Caco-2 (cell line): ENCODE results near the gene REC8. TPM values are rescaled to one million over a fixed set of nuclear protein-coding genes. Genes with fewer than 3 reads are reported as not detected.

Experiments used
- BruUV-seq: library from RNA; stranded (reverse); fragments of 400-500 nt; replicated peaks from 2 replicates; lab custom pipeline; 2021; lab: Mats Ljungman, UMichigan
- CTCF ChIA-PET: fragments of 300-600 bp; sonication (Branson Sonifier 250); formaldehyde crosslinking; loops from one replicate; lab custom pipeline; 2022; ENCODE audit warnings: antibody characterized with exemption; lab: Charles Lee
- POLR2A ChIA-PET: fragments of 300-600 bp; sonication (Branson Sonifier 250); formaldehyde crosslinking; loops from one replicate; lab custom pipeline; 2022; ENCODE audit warnings: antibody characterized with exemption; lab: Charles Lee
- DNase-seq, 2 experiments: peaks; one replicate each; pipeline versions ENCODE4 v3.0.0 to v3.0.0-alpha.2; 2020 to 2022
- H3K27me3 ChIP-seq: replicated peaks from 2 replicates; pipeline ENCODE4 v1.6.0; 2011; ENCODE audit warnings: low read length; ENCODE audit not compliant: control insufficient read depth, insufficient read depth
- H3K36me3 ChIP-seq: 2 replicates; pipeline ENCODE4 v1.5.1; 2011; ENCODE audit warnings: low read length; ENCODE audit not compliant: control insufficient read depth, insufficient read depth
- H3K4me1 ChIP-seq: fragments of 250-450 bp; sonication (Bioruptor Pico); 2 replicates; pipeline ENCODE4 v1.5.1; 2020; ENCODE audit warnings: mild to moderate bottlenecking
- H3K4me3 ChIP-seq: 2 replicates; pipeline ENCODE4 v1.5.1; 2011; ENCODE audit warnings: low read depth, mild to moderate bottlenecking, control low read depth, low read length
- H3K9me3 ChIP-seq: fragments of 250-450 bp; sonication (Bioruptor Pico); 2 replicates; pipeline ENCODE4 v1.5.1; 2020; ENCODE audit warnings: mild to moderate bottlenecking, moderate library complexity
- H3K27ac Mint-ChIP-seq: one replicate; pipeline ENCODE4 v1.8.0; 2022; ENCODE audit warnings: mixed read lengths; ENCODE audit not compliant: unreplicated experiment
- H3K27me3 Mint-ChIP-seq: one replicate; pipeline ENCODE4 v1.8.0; 2022; ENCODE audit warnings: mixed read lengths; ENCODE audit not compliant: insufficient read depth, unreplicated experiment
- H3K36me3 Mint-ChIP-seq: one replicate; pipeline ENCODE4 v1.8.0; 2022; ENCODE audit warnings: mild to moderate bottlenecking, mixed read lengths; ENCODE audit not compliant: insufficient read depth, unreplicated experiment
- H3K4me1 Mint-ChIP-seq: one replicate; pipeline ENCODE4 v1.8.0; 2022; ENCODE audit warnings: low read depth, mixed read lengths; ENCODE audit not compliant: unreplicated experiment
- H3K4me3 Mint-ChIP-seq: one replicate; pipeline ENCODE4 v1.8.0; 2022; ENCODE audit warnings: mild to moderate bottlenecking, moderate library complexity, mixed read lengths; ENCODE audit not compliant: unreplicated experiment
- H3K9me3 Mint-ChIP-seq: one replicate; pipeline ENCODE4 v1.8.0; 2022; ENCODE audit warnings: mixed read lengths; ENCODE audit not compliant: unreplicated experiment
- CTCF ChIP-seq, 2 experiments: fragments of 200-600 bp in 1 of 2; IDR thresholded peaks; 1 replicate in 1 of 2; 2 replicates in 1 of 2; pipeline versions ENCODE4 v1.5.1 to v1.8.0; 2011 to 2022; ENCODE audit warnings: antibody characterized with exemption in 1 of 2, control low read depth in 1 of 2, inconsistent platforms in 1 of 2, low read depth in 1 of 2, low read length in 1 of 2, mild to moderate bottlenecking in 1 of 2, moderate library complexity in 1 of 2; ENCODE audit not compliant: insufficient read depth in 1 of 2, severe bottlenecking in 1 of 2, unreplicated experiment in 1 of 2
- intact Hi-C: fragments of 100-400 bp; cut with micrococcal nuclease; formaldehyde crosslinking; loops from one replicate; pipeline ENCODE4 v1.10.0; 2022; ENCODE audit not compliant: unreplicated experiment
- total RNA-seq: library from RNA; stranded (reverse); gene quantifications from 2 replicates; pipeline ENCODE4 v1.2.3, GENCODE V29; 2022

The REC8 gene
- total RNA-seq, 1 experiment from 2014 or later = 8.4 TPM

DNA sequence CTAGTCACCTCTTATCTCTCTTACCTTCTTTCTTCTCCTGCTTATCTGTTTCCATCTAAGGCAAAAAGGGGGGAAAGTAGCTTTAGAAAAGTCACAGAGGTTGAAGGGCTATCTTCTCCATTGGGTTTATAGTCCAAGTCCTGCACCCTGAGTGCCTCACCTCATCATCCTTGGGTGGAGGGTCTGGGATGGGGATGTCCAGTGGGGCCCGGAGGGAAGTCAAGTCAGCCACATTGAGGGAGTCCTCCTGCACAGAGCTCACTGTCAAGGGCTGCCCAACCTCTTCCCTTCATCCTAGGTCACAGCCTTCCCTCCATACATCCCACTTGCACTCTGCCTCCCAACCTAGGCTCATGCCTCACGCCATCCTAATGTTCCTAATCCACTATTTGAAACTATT lies 26.7 kb upstream of the REC8 start:
- Histone ChIP-seq H3K9me3 (no peaks in the 10 kb centered on the region), H3K27me3 (no peaks in the 10 kb centered on the region), H3K36me3 (peaks cover 5% of the 10 kb centered on the region; the same call in 1 of the 2 replicates), H3K4me1 (peaks cover 6% of the 10 kb centered on the region), H3K4me3 (no peak overlapping the region)
- ChIA-PET POLR2A (interaction anchor here (2.7 to 2.8 kb wide), 2 partner anchors 9 to 31 kb away, joined by 21 to 46 read pairs; partner anchors contain the start of genes DCAF11, NRL and PSME1), CTCF (interaction anchor here (1.8 to 4.1 kb wide), 3 partner anchors 16 to 36 kb away, joined by 12 to 47 read pairs (median 17); partner anchors contain the start of genes DCAF11, IRF9 and NRL)
- intact Hi-C loops = no loop called here
- Mint-ChIP-seq H3K9me3 (no peaks in the 10 kb centered on the region), H3K27ac (no peak overlapping the region), H3K36me3 (peaks cover 46% of the 10 kb centered on the region), H3K4me3 (peak overlapping the region; percentile 92), H3K27me3 (no peaks in the 10 kb centered on the region), H3K4me1 (peaks cover 18% of the 10 kb centered on the region)
- no peak for DNase-seq
- TF ChIP-seq CTCF (IDR thresholded peaks at IDR 0.05; ENCODE audit: insufficient read depth in 1 of 2, low read depth in 1 of 2, low read length in 1 of 2, severe bottlenecking in 1 of 2, unreplicated experiment in 1 of 2) = no peak
- BruUV-seq = no TSS peak

DNA sequence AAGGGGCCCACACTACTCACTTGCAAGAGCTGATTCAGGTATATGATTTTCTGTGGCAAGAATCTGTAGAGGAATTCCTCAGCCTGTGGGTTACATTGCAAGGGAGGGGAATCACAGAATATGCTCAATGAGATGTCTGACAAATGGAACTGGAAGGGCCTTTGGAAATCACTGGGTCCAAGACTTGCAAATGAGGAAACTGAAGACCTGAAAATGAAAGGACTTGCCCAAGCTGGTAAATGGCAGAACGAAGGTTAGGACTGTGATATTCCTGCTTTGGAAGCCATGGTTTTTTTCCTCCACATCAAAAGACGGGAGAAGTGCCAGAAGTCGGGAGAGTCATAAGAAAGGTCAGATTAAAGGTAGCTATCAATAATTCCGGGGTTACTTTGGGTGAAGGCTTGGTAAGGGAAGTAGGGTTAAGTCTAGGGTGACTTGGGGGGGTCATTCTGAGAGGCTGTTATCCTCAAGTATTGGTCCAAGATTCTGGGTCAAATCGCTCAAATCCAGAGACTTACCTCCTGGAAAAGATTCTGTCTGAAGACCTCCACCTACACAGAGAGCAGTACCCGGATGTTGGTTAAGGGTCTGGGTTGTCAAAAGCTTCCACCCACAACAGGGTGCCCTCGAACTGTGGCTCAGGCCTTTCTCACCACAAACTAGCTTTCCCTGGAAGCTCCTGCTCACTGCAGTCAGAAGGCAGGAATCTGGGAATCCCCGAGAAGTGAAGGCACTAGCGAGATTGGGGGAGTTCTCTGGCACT lies 26.0 kb upstream of the REC8 start:
- Mint-ChIP-seq H3K27me3 (no peaks in the 10 kb centered on the region), H3K27ac (peak overlapping the region; percentile 65), H3K36me3 (peaks cover 47% of the 10 kb centered on the region), H3K4me1 (peaks cover 18% of the 10 kb centered on the region), H3K4me3 (peak overlapping the region; percentile 92), H3K9me3 (no peaks in the 10 kb centered on the region)
- ChIA-PET POLR2A (interaction anchor here (1.1 to 2.8 kb wide), 7 partner anchors 9 to 97 kb away, joined by 6 to 46 read pairs (median 14); partner anchors contain the start of genes CHMP4A, DCAF11, IRF9 and NRL), CTCF (interaction anchor here (1.0 to 4.1 kb wide), 7 partner anchors 10 to 186 kb away, joined by 4 to 47 read pairs (median 8); partner anchors contain the start of genes DCAF11, IRF9, NRL and PSME1)
- no peak for DNase-seq
- no peaks in the 10 kb centered on the region for H3K27me3 ChIP-seq
- no peaks in the 10 kb centered on the region for H3K9me3 ChIP-seq
- intact Hi-C loops = loop anchor here (1.0 kb wide), 2 partner anchors 31 to 42 kb away; partner anchors contain the start of gene IPO4
- BruUV-seq = TSS peak; percentile 55
- H3K36me3 ChIP-seq = peaks cover 5% of the 10 kb centered on the region; the same call in 1 of the 2 replicates
- H3K4me1 ChIP-seq = peaks cover 6% of the 10 kb centered on the region
- no peak for TF ChIP-seq CTCF (IDR thresholded peaks at IDR 0.05; ENCODE audit: insufficient read depth in 1 of 2, low read depth in 1 of 2, low read length in 1 of 2, severe bottlenecking in 1 of 2, unreplicated experiment in 1 of 2)
- H3K4me3 ChIP-seq = peak overlapping the region; percentile 95

- H3K27me3 ChIP-seq = no peaks in the 10 kb centered on the region
- H3K4me1 Mint-ChIP-seq = peaks cover 18% of the 10 kb centered on the region
- H3K4me3 Mint-ChIP-seq = peak within 1 kb of the TSS; percentile 92
- peaks cover 49% of the 10 kb centered on the region for H3K36me3 Mint-ChIP-seq
- peak within 1 kb of the TSS; percentile 65 for H3K27ac Mint-ChIP-seq
- BruUV-seq = no TSS peak
- H3K36me3 ChIP-seq = peaks cover 5% of the 10 kb centered on the region; the same call in 1 of the 2 replicates
- no peaks in the 10 kb centered on the region for H3K9me3 ChIP-seq
- no peaks in the 10 kb centered on the region for H3K27me3 Mint-ChIP-seq
- ChIA-PET CTCF (interaction anchor here (0.6 to 4.1 kb wide), 12 partner anchors 11 to 186 kb away, joined by 3 to 47 read pairs (median 6); partner anchors contain the start of genes CHMP4A, CIDEB, DCAF11 and IRF9), POLR2A (interaction anchor here (0.8 to 2.8 kb wide), 10 partner anchors 10 to 96 kb away, joined by 4 to 46 read pairs (median 10); partner anchors contain the start of genes CHMP4A, DCAF11, IPO4 and IRF9)
- peaks cover 6% of the 10 kb centered on the region for H3K4me1 ChIP-seq
- intact Hi-C loops = loop anchor here (1.0 kb wide), 2 partner anchors 31 to 42 kb away; partner anchors contain the start of gene IPO4
- TF ChIP-seq CTCF (IDR thresholded peaks at IDR 0.05; ENCODE audit: insufficient read depth in 1 of 2, low read depth in 1 of 2, low read length in 1 of 2, severe bottlenecking in 1 of 2, unreplicated experiment in 1 of 2) = no peak
- DNase-seq = peak; percentile 98 to 99
- no peaks in the 10 kb centered on the region for H3K9me3 Mint-ChIP-seq
- peak within 1 kb of the TSS; percentile 95 for H3K4me3 ChIP-seq
These were observed 25.4 kb upstream of the REC8 start, which contains the start of gene PSME2 for GRCh38 chr14:24146453-24146977. PSME2 (minus strand) TSS chr14:24146610; CDS start chr14:24146581, 29 bp downstream.
